WTC11 (cell line): ENCODE data around the gene SLC6A18. TPM values are rescaled to one million over a fixed set of nuclear protein-coding genes. Genes with fewer than 3 reads are reported as not detected.
A peak's percentile ranks its signal among the peaks of the same experiment; 100 is the strongest.
"Not testable (repeated sequence)": the region's sequence is repeated elsewhere in the genome, so short reads cannot be mapped to it uniquely, and the experiment has no call there.

Source experiments
- ATAC-seq: fragments of 200-7000 bp; cut with Tn5 transposase; 2 replicates; pipeline ENCODE4 v1.10.0; 2021; ENCODE audit warnings: mild to moderate bottlenecking, moderate library complexity
- CTCF ChIA-PET: fragments of 300-600 bp; sonication (Branson Sonifier 250); formaldehyde crosslinking; loops from one replicate; lab custom pipeline; 2021; ENCODE audit warnings: antibody characterized with exemption; lab: Charles Lee
- POLR2A ChIA-PET: fragments of 350-600 bp; sonication (Branson Sonifier 250); formaldehyde crosslinking; loops from one replicate; lab custom pipeline; 2021; ENCODE audit warnings: antibody characterized with exemption; lab: Charles Lee
- DNase-seq: peaks from one replicate; pipeline ENCODE4 v3.0.0; 2021; ENCODE audit warnings: low spot score
- H3K27ac Mint-ChIP-seq: 2 replicates; pipeline ENCODE4 v1.8.0; 2021; ENCODE audit warnings: mixed read lengths
- H3K27me3 Mint-ChIP-seq: 2 replicates; pipeline ENCODE4 v1.8.0; 2021; ENCODE audit warnings: low read depth, mild to moderate bottlenecking, moderate library complexity, mixed read lengths
- H3K36me3 Mint-ChIP-seq: 2 replicates; pipeline ENCODE4 v1.8.0; 2021; ENCODE audit warnings: mixed read lengths
- H3K4me1 Mint-ChIP-seq: 2 replicates; pipeline ENCODE4 v1.8.0; 2022; ENCODE audit warnings: mixed read lengths
- H3K4me3 Mint-ChIP-seq: 2 replicates; pipeline ENCODE4 v1.8.0; 2021; ENCODE audit warnings: mild to moderate bottlenecking, moderate library complexity, mixed read lengths
- H3K9me3 Mint-ChIP-seq: 2 replicates; pipeline ENCODE4 v1.8.0; 2021; ENCODE audit warnings: mixed read lengths
- CREB1 ChIP-seq: sonication (generic); formaldehyde crosslinking; IDR thresholded peaks from 2 replicates; pipeline ENCODE4 v1.8.0; 2023; ENCODE audit warnings: mild to moderate bottlenecking, missing genetic modification reagents
- GABPB1 ChIP-seq: sonication (generic); formaldehyde crosslinking; IDR thresholded peaks from 2 replicates; pipeline ENCODE4 v1.8.1; 2023; ENCODE audit warnings: mild to moderate bottlenecking, missing genetic modification reagents
- NFATC4 ChIP-seq: fragments of 250-450 bp; sonication (Bioruptor Pico); IDR thresholded peaks from 2 replicates; pipeline ENCODE4 v1.9.0; 2021; ENCODE audit warnings: mild to moderate bottlenecking
- PRRX2 ChIP-seq: fragments of 250-450 bp; sonication (Bioruptor Pico); IDR thresholded peaks from 2 replicates; pipeline ENCODE4 v1.8.0; 2021; ENCODE audit warnings: mild to moderate bottlenecking
- SMAD4 ChIP-seq: sonication (generic); formaldehyde crosslinking; IDR thresholded peaks from 2 replicates; pipeline ENCODE4 v1.8.0; 2022; ENCODE audit warnings: mild to moderate bottlenecking, missing genetic modification reagents
- TCF7 ChIP-seq: sonication (generic); formaldehyde crosslinking; IDR thresholded peaks from 2 replicates; pipeline ENCODE4 v1.8.0; 2022; ENCODE audit warnings: mild to moderate bottlenecking, low read depth, missing genetic modification reagents, moderate library complexity
- ZNF263 ChIP-seq: sonication (generic); formaldehyde crosslinking; IDR thresholded peaks from 2 replicates; pipeline ENCODE4 v1.8.1; 2022; ENCODE audit warnings: low read depth, mild to moderate bottlenecking, moderate library complexity, missing genetic modification reagents
- total RNA-seq: library from RNA; stranded (reverse); gene quantifications from 3 replicates; pipeline ENCODE4 v1.2.3, GENCODE V29; 2021
- TF ChIP-seq, protein P1 (sequence below): fragments of 250-450 bp; sonication (Bioruptor Pico); IDR thresholded peaks from 2 replicates; pipeline ENCODE4 v2.1.2; 2022; ENCODE audit warnings: mild to moderate bottlenecking, moderate library complexity
- TF ChIP-seq, protein P2 (sequence below): sonication (generic); formaldehyde crosslinking; IDR thresholded peaks from 2 replicates; pipeline ENCODE4 v1.8.0; 2023; ENCODE audit warnings: mild to moderate bottlenecking, missing genetic modification reagents
- TF ChIP-seq, protein P3 (sequence below): sonication (generic); formaldehyde crosslinking; conservative IDR thresholded peaks from 2 replicates; pipeline ENCODE4 v1.8.1; 2022; ENCODE audit warnings: mild to moderate bottlenecking, missing genetic modification reagents
- TF ChIP-seq, protein P4 (sequence below): fragments of 250-450 bp; sonication (Bioruptor Pico); conservative IDR thresholded peaks from 2 replicates; pipeline ENCODE4 v1.9.0; 2021; ENCODE audit warnings: mild to moderate bottlenecking
- TF ChIP-seq, protein P5 (sequence below): sonication (generic); formaldehyde crosslinking; IDR thresholded peaks from 2 replicates; pipeline ENCODE4 v1.8.1; 2023; ENCODE audit warnings: mild to moderate bottlenecking, missing genetic modification reagents, moderate library complexity
- TF ChIP-seq, protein P6 (sequence below): sonication (generic); formaldehyde crosslinking; IDR thresholded peaks from 2 replicates; pipeline ENCODE4 v1.8.1; 2023; ENCODE audit warnings: mild to moderate bottlenecking, missing genetic modification reagents, borderline replicate concordance

SLC6A18 gene
- total RNA-seq, 1 experiment from 2014 or later = not detected

DNA sequence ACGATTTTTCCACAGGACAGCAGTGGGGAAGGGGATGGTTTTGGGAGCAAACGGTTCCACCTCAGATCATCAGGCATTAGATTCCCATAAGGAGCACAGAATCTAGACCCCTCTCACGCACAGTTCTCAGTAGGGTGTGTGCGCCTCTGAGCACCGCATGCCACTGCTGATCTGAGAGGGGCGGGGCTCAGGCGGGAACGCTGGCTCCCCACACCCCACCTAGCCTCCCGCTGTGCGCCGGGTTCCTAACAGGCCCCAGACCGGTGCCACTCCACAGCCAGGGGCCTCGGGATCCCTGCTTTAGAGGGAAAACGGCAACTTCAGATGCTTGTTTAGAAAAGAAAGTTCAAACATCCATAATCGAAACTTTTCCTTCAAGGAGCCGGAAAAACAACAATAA lies 49.3 kb downstream of the SLC6A18 start:
- DNase-seq (no peak), ATAC-seq (no peak)
- Mint-ChIP-seq H3K4me1 (no peaks in the 10 kb centered on the region), H3K9me3 (no peaks in the 10 kb centered on the region), H3K36me3 (peaks cover 40% of the 10 kb centered on the region), H3K4me3 (no peak overlapping the region), H3K27ac (peak overlapping the region; percentile 38; the same call in 1 of the 2 replicates), H3K27me3 (no peaks in the 10 kb centered on the region)
- no peak for TF ChIP-seq SMAD4 (CRISPR knock-in tag)
- no peak for TF ChIP-seq ZNF263
- TF ChIP-seq, protein P1, sequence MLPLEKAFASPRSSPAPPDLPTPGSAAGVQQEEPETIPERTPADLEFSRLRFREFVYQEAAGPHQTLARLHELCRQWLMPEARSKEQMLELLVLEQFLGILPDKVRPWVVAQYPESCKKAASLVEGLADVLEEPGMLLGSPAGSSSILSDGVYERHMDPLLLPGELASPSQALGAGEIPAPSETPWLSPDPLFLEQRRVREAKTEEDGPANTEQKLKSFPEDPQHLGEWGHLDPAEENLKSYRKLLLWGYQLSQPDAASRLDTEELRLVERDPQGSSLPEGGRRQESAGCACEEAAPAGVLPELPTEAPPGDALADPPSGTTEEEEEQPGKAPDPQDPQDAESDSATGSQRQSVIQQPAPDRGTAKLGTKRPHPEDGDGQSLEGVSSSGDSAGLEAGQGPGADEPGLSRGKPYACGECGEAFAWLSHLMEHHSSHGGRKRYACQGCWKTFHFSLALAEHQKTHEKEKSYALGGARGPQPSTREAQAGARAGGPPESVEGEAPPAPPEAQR (CRISPR knock-in tag) = no peak
- TF ChIP-seq, protein P2, sequence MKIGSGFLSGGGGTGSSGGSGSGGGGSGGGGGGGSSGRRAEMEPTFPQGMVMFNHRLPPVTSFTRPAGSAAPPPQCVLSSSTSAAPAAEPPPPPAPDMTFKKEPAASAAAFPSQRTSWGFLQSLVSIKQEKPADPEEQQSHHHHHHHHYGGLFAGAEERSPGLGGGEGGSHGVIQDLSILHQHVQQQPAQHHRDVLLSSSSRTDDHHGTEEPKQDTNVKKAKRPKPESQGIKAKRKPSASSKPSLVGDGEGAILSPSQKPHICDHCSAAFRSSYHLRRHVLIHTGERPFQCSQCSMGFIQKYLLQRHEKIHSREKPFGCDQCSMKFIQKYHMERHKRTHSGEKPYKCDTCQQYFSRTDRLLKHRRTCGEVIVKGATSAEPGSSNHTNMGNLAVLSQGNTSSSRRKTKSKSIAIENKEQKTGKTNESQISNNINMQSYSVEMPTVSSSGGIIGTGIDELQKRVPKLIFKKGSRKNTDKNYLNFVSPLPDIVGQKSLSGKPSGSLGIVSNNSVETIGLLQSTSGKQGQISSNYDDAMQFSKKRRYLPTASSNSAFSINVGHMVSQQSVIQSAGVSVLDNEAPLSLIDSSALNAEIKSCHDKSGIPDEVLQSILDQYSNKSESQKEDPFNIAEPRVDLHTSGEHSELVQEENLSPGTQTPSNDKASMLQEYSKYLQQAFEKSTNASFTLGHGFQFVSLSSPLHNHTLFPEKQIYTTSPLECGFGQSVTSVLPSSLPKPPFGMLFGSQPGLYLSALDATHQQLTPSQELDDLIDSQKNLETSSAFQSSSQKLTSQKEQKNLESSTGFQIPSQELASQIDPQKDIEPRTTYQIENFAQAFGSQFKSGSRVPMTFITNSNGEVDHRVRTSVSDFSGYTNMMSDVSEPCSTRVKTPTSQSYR (CRISPR knock-in tag) = no peak
- TF ChIP-seq, protein P3, sequence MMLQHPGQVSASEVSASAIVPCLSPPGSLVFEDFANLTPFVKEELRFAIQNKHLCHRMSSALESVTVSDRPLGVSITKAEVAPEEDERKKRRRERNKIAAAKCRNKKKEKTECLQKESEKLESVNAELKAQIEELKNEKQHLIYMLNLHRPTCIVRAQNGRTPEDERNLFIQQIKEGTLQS (CRISPR knock-in tag) = no peak
- TF ChIP-seq PRRX2 (CRISPR knock-in tag) = no peak
- no peak for TF ChIP-seq CREB1 (CRISPR knock-in tag)
- no peak for TF ChIP-seq GABPB1 (CRISPR knock-in tag)
- TF ChIP-seq, protein P4, sequence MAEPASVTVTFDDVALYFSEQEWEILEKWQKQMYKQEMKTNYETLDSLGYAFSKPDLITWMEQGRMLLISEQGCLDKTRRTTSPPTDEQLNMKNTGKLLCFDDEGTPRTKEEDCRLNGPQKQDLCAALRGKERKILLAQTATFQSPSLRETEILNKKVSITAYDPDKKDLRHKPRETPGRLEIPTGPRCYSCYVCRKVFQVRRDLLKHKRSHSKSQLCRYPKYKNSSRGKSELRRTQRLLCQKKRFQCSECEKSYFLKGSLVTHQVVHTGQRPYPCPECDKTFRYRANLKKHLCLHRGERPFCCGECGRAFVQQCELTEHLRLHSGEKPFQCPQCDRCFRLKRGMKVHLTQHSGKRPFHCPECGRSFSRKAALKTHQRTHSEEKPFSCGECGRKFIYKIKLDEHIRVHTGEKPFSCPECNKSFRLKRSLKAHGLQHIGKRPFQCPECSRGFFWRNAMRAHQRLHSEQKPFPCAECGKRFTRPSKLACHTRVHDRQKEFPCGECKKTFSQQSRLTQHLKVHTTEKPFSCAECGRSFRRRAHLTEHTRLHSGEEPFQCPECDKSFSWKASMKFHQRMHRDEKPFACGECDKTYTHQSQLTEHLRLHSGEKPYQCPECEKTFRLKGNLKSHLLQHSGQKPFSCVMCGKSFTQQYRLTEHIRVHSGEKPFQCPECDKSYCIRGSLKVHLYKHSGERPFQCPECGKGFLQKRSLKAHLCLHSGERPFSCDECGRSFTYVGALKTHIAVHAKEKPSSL = no peak
- TF ChIP-seq, protein P5, sequence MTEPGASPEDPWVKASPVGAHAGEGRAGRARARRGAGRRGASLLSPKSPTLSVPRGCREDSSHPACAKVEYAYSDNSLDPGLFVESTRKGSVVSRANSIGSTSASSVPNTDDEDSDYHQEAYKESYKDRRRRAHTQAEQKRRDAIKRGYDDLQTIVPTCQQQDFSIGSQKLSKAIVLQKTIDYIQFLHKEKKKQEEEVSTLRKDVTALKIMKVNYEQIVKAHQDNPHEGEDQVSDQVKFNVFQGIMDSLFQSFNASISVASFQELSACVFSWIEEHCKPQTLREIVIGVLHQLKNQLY (CRISPR knock-in tag) = no peak
- TF ChIP-seq, protein P6, sequence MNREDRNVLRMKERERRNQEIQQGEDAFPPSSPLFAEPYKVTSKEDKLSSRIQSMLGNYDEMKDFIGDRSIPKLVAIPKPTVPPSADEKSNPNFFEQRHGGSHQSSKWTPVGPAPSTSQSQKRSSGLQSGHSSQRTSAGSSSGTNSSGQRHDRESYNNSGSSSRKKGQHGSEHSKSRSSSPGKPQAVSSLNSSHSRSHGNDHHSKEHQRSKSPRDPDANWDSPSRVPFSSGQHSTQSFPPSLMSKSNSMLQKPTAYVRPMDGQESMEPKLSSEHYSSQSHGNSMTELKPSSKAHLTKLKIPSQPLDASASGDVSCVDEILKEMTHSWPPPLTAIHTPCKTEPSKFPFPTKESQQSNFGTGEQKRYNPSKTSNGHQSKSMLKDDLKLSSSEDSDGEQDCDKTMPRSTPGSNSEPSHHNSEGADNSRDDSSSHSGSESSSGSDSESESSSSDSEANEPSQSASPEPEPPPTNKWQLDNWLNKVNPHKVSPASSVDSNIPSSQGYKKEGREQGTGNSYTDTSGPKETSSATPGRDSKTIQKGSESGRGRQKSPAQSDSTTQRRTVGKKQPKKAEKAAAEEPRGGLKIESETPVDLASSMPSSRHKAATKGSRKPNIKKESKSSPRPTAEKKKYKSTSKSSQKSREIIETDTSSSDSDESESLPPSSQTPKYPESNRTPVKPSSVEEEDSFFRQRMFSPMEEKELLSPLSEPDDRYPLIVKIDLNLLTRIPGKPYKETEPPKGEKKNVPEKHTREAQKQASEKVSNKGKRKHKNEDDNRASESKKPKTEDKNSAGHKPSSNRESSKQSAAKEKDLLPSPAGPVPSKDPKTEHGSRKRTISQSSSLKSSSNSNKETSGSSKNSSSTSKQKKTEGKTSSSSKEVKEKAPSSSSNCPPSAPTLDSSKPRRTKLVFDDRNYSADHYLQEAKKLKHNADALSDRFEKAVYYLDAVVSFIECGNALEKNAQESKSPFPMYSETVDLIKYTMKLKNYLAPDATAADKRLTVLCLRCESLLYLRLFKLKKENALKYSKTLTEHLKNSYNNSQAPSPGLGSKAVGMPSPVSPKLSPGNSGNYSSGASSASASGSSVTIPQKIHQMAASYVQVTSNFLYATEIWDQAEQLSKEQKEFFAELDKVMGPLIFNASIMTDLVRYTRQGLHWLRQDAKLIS (CRISPR knock-in tag) = no peak
- TF ChIP-seq TCF7 (CRISPR knock-in tag) = no peak
- no peak for TF ChIP-seq NFATC4 (CRISPR knock-in tag)
- ChIA-PET POLR2A (interaction anchor here (0.7 kb wide), 1 partner anchor 230 kb away, joined by 3 read pairs; no protein-coding TSS in a partner anchor), CTCF (no interaction called here)

DNA sequence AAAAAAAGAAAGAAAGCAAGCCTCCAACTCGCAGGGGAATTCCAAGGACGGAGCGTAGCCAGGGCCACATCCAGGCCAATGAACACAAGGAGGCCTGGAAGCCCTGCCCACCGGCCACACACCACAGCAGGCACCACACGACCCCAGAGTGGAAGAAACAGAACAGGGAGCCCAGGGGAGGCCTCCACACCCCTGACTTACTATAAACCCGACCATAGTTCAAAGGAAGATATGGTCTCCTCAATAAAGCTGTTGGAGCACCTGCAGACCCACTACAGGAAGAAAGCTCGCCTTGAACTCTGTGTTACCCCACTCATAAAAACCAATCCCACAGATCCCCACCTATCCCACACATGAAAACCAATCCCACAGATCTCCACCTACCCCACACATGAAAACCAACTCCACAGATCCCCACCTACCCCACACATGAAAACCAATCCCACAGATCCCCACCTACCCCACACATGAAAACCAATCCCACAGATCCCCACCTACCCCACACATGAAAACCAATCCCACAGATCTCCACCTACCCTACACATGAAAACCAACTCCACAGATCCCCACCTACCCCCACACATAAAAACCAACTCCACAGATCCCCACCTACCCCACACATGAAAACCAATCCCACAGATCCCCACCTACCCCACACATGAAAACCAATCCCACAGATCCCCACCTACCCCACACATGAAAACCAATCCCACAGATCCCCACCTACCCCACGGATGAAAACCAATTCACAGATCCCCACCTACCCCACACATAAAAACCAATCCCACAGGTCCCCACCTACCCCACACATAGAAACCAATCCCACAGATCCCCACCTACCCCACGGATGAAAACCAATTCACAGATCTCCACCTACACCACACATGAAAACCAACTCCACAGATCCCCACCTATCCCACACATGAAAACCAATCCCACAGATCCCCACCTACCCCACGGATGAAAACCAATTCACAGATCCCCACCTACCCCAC lies 50.5 kb downstream of the SLC6A18 start:
- POLR2A ChIA-PET = interaction anchor here (0.7 kb wide), 1 partner anchor 229 kb away, joined by 3 read pairs; no protein-coding TSS in a partner anchor
- CTCF ChIA-PET = not testable (repeated sequence)

More for the DNA sequence above, 50.5 kb downstream of the SLC6A18 start:
- not testable (repeated sequence) for H3K4me3 Mint-ChIP-seq, H3K4me1 Mint-ChIP-seq, H3K27ac Mint-ChIP-seq, DNase-seq, ATAC-seq, H3K9me3 Mint-ChIP-seq, H3K27me3 Mint-ChIP-seq
- H3K36me3 Mint-ChIP-seq = peaks cover 33% of the 10 kb centered on the region
